ENCODE results near the gene ENSA.
A peak's percentile ranks its signal among the peaks of the same experiment; 100 is the strongest.
"Not testable (repeated sequence)": the region's sequence is repeated elsewhere in the genome, so short reads cannot be mapped to it uniquely, and the experiment has no call there.

The ENSA gene

DNA sequence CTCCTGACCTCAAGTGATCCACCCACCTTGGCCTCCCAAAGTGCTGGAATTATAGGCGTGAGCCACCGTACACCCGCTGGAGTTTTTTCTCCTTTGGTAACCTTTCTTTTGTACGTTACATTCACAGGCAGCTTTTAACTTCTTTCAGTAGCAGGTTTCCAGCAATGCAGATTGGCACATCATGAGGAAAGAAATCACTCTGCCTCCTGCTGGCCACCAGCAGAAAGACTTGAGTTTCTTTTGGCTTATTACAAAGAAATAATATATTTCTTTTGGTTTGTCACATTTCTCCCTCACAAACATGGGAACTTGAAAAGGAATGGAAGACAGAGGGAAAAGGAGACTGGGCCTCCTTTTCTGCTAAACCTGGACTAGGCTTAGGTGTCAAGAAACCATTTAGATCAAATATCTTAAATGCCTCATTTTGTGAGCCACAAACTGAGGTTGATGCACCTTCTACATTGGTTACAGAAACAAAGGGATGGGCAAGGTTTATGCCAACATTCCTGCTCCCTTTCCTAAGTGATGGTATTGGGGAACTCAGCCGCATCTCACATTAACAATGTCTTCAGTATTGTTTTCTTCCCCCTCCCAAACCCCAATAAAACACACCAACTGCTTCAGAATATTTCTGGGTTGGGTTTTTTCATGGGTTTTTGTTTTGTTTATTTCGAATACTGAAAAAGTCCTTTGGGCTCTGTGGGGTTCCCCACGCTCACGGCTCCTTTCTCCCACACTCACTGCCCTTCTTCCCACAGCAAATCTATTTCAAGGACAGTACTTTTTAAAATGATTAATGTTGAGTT is 7.7 kb downstream of the ENSA start:
- DNase-seq = peak; percentile 67

DNA sequence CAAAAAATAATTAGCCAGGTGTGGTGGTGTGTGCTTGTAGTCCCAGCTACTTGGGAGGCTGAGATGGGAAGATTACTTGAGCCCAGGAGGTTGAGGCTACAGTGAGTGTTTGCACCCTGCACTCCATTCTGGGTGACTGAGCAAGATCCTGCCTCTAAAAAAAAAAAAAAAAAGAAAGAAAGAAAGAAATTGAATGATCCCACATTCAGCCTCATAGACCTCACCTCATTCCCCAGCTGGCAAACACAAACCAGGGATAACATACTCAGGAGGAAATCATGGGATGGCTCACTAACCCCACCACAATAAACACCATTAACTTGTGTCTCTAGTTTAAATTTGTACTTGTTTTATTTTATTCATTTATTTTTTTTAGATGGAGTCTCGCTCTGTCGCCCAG is 8.5 kb downstream of the ENSA start:
- DNase-seq = no peak

DNA sequence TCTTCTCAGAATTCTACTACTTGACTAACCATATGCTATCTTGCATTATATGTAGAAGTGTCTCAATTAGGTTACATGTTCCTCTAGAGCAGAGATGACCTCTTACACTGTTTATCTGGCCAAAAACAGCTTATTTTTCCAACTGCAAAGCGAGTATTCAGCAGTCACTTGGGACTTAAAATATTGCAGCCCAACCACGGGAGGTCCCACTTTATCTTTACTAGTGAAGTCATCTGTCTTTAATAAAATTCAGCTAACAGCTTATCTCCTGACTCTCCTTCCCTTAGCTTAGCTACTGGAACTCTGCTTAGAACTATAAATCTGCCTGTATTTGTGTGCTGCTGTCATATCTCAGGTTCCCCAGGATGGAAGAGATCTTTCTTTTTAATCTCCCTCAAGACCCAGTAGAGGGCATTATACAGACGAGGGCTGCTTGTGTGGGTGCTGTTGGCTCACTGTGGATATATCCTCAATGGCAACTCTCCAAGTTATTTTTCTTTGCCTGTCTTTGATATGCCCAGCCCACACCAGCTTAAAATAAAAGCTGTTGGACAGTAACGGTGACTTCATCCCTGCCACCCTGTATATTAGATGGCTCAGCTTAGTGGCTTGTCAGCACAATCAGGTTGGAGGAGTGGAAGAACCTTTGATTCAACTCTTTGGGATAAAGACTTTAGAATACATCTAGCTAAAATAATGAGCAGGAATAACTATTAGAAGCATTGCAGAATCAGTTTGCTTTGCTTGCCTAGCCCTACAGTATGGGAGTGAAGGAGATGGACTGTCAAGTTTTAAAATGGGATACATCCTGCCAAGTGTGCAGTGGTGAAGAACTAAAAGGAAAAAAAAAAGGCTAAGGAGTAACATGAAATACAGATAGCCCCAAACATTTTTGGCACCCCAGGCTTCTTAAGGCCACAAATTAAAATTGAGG is 9.6 kb downstream of the ENSA start:
- peak; percentile 27 for DNase-seq

DNA sequence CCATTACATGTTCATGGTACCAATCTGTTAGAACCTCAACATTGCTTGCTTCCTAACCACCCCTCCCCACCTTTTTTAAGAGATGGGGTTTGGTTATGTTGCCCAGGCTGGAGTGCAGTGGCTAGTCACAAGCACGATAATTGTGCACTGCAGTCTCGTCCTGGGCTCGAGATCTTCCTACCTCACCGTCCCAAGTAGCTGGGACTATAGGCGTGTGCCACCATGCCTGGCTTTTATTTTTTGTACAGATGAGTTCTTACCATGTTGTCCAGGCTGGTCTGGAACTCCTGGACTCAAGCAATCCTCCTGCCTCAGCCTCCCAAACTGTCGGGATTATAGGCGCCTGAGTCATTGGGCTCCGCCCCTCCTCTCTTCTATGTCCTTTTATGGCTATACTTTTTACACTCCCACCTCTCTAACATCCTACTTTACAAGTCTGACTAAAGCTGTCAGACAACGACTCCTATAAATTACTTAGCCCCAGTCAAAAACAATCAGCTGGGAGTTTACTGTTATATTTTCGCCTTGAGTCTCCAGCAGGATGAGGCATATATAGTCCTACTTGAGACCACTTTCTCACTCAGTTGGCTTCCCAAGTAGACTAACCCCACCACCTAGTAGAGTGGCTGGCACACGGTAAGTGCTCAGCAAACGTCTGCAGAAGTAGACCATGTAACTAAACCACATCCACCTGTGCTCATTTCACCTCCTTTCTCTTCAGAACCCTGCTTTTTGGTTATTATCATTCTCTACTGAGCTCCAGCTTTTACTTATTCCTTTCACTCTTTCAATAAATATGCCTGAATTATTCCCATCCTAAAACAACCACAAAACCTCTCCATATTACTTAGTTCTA is 13.8 kb downstream of the ENSA start:
- no peak for DNase-seq

DNA sequence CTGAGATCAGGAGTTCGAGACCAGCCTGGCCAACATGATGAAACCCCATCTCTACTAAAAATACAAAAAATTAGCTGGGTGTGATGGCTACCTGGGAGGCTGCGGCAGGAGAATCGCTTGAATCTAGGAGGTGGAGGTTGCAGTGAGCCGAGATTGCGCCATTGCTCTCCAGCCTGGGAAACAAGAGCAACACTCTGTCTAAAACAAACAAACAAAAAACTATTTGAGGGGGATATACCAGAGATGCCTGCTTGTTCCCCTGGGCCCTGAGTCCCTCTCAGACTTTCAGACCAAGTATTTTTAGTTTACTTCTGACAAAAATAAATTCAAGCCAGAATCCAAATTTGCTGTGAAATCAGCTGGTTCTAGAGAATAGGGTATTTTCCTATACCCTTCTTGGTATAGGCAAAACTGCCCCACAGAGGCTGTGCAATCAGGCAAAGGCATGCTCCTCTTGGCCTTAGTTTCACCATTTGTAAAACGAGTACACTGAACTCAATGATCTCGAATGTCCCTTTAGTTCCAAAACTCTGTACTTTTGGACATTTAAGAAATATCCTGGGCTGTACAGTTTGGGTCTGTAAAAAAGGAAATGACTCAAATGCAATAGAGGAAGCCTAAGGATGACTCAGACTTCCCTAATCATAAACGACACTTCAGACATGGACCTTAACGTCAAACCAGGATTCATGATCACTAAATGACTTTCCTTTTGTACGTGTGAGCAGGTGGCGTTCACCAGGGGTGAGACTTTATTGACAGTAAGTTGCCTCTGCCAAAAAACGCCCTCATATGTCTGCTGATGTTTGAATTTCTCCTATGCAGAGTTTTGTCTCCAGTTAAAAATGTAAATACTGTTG is 16.1 kb downstream of the ENSA start:
- peak; percentile 35 for DNase-seq

DNA sequence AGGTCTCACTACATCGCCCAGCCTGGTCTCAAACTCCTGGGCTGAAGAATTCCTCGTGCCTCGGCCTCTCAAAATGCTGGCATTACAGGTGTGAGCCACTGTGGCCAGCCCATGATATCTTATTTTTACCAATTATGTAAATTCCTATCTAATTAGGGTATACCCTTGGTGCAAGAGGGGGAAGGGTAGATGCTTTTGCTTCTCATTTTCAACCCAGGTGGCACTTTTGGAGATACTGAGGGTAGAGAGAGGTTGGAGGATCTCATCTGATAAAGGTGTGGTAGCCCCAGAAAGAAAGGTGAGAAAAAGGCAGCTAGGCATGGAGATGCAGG is 17.4 kb downstream of the ENSA start:
- DNase-seq = no peak

DNA sequence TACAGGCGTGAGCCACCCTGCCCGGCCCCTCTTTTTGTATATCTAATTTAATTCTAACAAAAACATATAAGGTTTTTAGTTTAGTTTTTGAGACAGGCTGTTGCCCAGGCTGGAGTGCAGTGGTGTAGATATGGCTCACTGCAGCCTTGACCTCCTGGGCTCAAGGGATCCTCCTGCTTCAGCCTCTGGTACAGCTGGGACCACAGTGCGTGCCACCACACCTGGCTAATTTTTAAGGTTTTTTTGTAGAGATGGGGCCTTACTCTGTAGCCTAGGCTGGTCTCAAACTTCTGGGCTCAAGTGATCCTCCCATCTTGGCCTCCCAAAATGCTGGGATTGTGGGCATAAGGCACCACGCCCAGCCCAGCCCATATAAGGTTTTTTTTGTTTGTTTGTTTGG is 18.8 kb downstream of the ENSA start:
- DNase-seq = no peak

DNA sequence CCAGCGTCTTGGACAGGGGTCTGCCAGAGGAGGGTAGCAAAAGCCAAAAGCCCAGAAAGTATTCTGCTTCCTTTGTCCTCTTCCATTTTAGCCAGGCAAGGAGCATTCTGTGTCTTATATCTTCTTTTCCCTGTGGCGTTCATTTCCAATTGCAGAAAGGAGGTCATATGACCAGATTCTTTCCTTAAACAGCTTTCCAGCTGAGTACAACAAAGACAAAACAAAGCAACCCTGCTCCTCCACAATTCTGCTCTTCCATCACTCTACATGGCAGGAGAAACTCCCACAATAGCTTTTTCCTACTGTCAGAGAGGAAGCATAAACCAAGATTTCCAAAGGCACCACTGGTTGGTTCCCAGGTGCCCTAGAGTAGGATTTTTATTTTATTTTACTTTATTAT is 19.7 kb downstream of the ENSA start:
- DNase-seq = no peak

DNA sequence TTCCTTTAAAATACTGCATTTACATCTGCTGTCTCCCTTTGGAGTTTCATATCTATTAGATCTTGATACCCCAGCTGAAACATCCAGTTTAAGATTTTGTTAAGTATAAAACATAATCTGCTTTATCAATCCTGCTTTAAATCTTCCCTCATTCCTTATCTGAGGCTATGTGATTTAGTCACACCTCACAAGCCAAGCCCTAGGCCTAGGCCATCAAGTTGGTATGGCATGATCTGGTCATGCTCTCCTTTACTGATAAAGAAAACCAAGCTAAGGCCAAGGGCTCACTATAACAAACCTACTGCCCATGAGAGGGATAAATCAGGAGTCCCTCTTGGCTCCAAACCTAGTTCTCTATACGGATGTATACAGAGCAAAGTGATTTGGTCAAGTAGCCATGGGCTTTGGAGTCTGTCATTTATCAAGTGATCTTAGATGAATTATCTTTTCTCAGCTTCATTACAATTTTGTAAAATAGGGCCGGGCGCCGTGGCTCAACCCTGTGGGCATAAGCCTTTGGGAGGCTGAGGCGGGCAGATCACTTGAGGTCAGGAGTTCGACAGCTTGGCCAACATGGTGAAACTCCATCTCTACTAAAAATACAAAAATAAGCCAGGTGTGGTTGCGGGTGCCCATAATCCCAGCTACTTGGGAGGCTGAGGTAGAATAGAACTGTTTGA is 22.8 kb downstream of the ENSA start:
- no peak for DNase-seq

DNA sequence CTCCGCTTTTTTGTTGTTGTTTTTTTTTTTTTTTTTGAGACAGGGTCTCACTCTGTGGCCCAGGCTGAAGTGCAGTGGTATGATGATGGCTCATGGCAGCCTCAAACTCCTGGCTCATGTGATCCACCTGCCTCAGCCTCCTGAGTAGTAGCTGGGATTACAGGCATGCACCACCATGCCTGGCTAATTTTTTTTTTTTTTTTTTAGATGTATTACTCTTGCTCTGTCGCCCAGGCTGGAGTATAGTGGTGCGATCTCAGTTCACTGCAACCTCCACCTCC is 24.0 kb downstream of the ENSA start:
- DNase-seq = not testable (repeated sequence)

DNA sequence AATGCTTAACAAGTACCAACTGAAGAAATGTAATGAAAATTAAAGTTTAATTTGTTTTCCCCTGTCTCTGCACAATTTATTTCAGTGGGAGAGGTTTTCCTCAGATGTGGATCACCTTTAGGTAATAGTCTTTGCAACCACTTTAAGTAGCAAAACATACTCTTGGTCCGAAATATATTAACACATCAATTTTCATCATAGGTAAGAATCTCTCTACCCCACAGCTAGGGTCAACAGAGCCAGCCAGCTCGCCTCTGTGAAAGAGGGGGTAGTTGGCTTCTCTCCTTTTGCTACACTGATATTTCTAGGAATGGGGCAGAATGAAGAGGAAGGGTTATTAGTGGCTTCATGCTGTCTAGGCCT is 25.2 kb downstream of the ENSA start:
- no peak for DNase-seq

DNA sequence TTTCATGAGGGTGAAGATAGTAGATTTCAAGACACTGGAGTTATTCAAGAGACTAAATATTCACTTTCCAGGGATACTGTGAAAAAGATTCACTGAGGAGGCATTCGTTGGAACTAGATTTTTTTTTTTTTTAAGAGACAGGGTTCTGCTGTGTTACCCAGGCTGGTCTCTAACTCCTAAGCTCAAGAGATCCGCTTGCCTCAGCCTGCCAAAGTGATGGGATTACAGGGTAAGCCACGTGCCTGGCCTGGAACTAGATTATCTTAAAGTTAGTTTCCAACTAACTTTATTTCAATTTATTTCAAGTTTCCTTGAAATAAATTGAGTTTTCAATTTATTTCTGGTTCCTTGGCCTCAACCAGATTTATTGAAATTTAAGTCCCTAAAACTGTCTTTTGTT is 25.7 kb downstream of the ENSA start:
- no peak for DNase-seq

DNA sequence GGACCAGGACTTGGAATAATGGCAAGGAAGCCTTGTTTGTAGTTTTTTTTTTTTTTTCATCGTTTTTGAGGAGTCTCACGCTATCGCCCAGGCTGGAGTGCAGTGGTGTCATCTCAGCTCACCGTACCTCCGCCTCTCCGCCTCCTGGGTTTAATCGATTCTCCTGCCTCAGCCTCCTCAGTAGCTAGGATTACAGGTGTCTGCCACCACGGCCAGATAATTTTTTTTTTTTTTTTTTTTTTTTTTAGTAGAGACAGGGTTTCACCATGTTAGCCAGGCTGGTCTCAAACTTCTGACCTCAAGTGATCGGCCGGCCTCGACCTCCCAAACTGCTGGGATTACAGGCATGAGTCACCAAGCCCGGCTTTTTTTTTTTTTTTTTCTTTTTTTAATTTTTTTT is 27.0 kb downstream of the ENSA start:
- DNase-seq = not testable (repeated sequence)

DNA sequence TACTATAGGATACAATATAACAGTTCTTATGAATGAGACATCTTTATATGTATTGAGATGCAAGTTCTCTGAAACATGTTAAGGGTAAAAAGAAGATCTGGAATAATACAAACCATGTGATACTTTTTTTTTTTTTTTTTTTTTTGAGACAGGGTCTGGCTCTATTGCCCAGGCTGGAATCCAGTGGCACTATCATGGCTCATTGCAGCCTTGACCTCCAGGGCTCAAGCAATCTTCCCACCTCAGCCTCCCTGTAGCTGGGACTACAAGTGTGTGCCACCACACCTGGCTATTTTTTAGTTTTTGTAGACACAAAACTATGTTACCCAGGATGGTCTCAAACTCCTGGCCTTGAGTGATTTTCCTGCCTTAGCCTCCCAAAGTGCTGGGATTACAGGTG is 27.9 kb downstream of the ENSA start:
- no peak for DNase-seq

DNA sequence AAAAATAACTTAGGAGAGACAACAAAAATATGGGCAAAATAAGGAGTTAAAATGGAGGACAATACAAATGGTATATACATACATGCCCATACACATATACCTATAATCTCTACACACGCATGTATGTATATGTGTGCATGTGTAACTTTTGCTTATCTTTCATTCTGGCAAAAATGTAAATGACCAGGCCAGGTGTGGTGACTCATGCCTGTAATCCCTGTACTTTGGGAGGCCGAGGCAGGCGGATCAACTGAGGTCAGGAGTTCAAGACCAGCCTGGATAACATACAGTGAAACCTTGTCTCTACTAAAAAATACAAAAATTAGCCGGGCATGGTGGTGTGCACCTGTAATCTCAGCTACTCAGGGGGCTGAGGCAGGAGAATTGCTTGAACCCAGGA is 31.1 kb downstream of the ENSA start:
- DNase-seq = not testable (repeated sequence)

DNA sequence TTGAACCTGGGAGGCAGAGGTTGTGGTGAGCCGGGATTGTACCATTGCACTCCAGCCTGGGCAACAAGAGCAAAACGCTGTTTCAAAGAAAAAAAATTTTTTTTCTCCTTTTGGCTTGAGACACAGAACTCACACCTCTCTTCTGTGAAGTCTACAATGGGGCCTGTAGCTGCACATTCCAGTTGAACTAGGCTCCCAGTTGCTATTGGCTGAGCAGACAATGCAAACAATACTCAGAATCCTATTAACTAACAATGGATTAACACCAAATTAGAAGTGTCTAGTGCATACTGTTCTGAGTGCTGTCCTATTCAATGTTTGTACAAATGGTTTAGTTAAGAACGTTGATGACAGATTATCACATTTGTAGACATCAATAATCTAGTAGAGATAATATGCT is 32.4 kb downstream of the ENSA start:
- no peak for DNase-seq

DNA sequence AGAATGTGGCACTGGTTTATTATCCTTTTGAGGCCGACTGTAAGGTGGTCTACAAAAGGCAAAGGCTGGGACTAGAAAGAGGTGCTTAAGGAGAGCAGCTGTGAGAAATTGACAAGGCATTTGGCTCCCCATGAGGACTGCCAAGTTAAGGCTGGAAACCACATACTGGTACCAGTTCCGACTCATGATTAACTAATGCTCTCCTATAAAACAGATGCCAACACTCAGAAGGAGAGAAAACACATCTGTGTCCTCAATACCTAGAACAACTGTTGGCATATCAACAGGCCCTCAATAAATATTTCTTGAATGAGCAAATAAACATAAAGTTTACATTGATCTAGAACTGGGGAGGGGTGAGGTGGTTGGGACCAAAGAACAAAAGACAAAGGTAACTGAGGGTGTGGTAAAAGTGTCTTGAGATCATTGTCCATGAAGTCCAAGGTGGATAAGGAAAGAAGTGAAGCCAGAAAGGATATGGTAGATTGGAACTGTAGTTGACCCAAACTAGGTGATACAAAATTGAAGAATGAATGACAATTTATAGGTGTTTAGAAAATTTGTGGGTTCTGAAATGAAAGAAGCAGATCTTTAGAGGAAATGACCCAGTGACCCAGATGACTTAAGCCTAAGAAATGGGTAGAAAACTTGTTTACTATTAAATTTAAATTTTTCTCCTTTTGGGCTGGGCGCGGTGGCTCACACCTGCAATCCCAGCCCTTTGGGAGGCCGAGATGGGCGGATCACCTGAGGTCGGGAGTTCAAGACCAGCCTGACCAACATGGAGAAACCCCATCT is 33.1 kb downstream of the ENSA start:
- DNase-seq = no peak

DNA sequence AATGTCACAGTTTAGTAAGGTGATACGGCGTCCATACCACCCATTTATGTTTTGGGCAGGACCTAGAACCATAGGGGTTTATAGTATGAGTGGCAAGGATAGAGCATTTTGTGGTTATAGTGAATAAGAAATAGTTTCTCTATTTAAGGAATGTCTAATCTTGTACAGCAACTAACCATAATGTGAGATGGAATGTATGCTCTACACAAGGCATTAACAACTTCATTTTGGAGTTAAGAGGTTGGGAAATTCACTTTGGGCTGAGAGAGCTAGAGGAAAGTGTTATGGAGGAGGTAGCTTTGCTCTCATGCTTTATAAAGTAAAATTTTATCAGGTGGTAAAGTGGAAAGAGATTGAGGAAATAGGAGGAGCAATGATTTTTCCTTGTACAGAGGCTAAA is 47.0 kb downstream of the ENSA start:
- no peak for DNase-seq

DNA sequence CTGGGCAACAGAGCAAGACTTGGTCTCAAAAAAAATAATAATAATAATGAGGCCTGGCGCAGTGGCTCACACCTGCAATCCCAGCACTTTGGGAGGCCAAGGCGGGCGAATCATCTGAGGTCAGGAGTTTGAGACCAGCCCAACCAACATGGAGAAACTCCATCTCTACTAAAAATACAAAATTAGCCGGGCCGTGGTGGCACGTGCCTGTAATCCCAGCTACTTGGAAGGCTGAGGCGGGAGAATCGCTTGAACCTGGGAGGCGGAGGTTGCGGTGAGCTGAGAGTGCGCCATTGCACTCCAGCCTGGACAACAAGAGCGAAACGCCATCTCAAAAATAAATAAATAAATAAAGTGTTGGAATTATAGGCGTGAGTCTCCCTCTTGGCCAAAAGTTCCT is 47.5 kb downstream of the ENSA start:
- not testable (repeated sequence) for DNase-seq

DNA sequence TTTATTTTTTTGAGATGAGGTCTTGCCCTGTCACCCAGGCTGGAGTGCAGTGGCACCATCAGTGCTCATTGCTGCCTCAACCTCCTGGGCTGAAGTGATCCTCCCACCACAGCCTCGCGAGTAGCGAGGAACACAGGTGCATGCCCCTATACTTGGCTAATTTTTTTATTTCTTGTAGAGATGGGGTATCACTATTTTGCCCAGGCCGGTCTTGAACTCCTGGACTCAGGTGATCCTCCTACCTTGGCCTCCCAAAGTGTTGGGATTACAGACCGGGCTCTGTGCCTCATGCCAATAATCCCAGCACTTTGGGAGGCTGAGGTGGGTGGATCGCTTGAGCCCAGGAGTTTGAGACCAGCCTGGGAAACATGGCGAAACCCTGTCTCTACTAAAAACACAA is 48.0 kb downstream of the ENSA start:
- not testable (repeated sequence) for DNase-seq

DNA sequence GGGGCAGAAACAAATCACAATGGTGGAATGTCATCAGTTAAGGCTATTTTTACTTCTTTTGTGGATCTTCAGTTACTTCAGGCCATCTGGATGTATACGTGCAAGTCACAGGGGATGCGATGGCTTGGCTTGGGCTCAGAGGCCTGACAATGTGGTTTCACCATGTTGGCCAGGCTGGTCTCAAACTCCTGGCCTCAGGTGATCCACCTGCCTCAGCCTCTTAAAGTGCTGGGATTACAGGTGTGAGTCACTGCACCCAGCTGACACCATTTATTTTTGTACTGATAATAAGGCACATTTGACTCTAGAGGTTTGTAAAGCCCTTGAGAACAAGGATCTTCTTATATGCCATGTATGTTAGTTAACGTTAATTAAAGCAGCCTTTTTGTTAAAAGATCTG is 48.4 kb downstream of the ENSA start:
- not testable (repeated sequence) for DNase-seq
